ENCODE measurements around the gene MFAP4. TPM values are rescaled to one million over a fixed set of nuclear protein-coding genes. Genes with fewer than 3 reads are reported as not detected.

The MFAP4 gene
- total RNA-seq, 3 donors from 2014 or later, result 19.0 to 127 (median 44.2) TPM

- peaks cover 14% of the 10 kb centered on the region for H3K4me1 ChIP-seq (ENCODE audit: low read depth)
- no peaks in the 10 kb centered on the region for H3K36me3 ChIP-seq (ENCODE audit: low read depth)
- no peaks in the 10 kb centered on the region for H3K9me3 ChIP-seq
- TF ChIP-seq CTCF (IDR thresholded peaks at IDR 0.05), result no peak
- intact Hi-C loops (cut with DNase I, micrococcal nuclease), result no loop called here
- no peak overlapping the region for H3K4me3 ChIP-seq
- ATAC-seq, result peak; percentile 28
- DNase-seq, result peak in 1 of 3 donors; percentile 54
These were observed 40.4 kb downstream of the MFAP4 start for GRCh38 chr17:19346351-19347255.

GRCh38 chr17:19345486-19346350, 41.3 kb downstream of the MFAP4 start:
- no peak for ATAC-seq
- no peak for TF ChIP-seq CTCF (IDR thresholded peaks at IDR 0.05)
- intact Hi-C loops (cut with DNase I, micrococcal nuclease), result no loop called here
- Histone ChIP-seq H3K4me3 (no peak overlapping the region), H3K4me1 (ENCODE audit: low read depth) (peaks cover 14% of the 10 kb centered on the region), H3K9me3 (no peaks in the 10 kb centered on the region), H3K36me3 (ENCODE audit: low read depth) (no peaks in the 10 kb centered on the region)
- DNase-seq, result peak in 1 of 3 donors; percentile 37

GRCh38 chr17:19345067-19345460, 41.9 kb downstream of the MFAP4 start:
- Histone ChIP-seq H3K4me3 (no peak overlapping the region), H3K36me3 (ENCODE audit: low read depth) (no peaks in the 10 kb centered on the region), H3K4me1 (ENCODE audit: low read depth) (peaks cover 14% of the 10 kb centered on the region), H3K9me3 (no peaks in the 10 kb centered on the region)
- ATAC-seq (no peak), DNase-seq (no peak)
- intact Hi-C loops (cut with DNase I, micrococcal nuclease), result no loop called here
- no peak for TF ChIP-seq CTCF (IDR thresholded peaks at IDR 0.05)

GRCh38 chr17:19344311-19345066, 42.5 kb downstream of the MFAP4 start:
- no peaks in the 10 kb centered on the region for H3K36me3 ChIP-seq (ENCODE audit: low read depth)
- H3K9me3 ChIP-seq, result no peaks in the 10 kb centered on the region
- no peak for TF ChIP-seq CTCF (IDR thresholded peaks at IDR 0.05)
- no peak overlapping the region for H3K4me3 ChIP-seq
- H3K4me1 ChIP-seq (ENCODE audit: low read depth), result peaks cover 14% of the 10 kb centered on the region
- DNase-seq (peak in 1 of 3 donors; percentile 32), ATAC-seq (no peak)
- intact Hi-C loops (cut with DNase I, micrococcal nuclease), result no loop called here

- DNase-seq (no peak), ATAC-seq (no peak)
- TF ChIP-seq CTCF (IDR thresholded peaks at IDR 0.05), result no peak
- intact Hi-C loops (cut with DNase I, micrococcal nuclease), result no loop called here
- no peaks in the 10 kb centered on the region for H3K9me3 ChIP-seq
- no peaks in the 10 kb centered on the region for H3K36me3 ChIP-seq (ENCODE audit: low read depth)
- H3K4me1 ChIP-seq (ENCODE audit: low read depth), result peaks cover 14% of the 10 kb centered on the region
- no peak overlapping the region for H3K4me3 ChIP-seq
These were observed 43.3 kb downstream of the MFAP4 start for GRCh38 chr17:19343671-19344151.

Data from mucosa of descending colon (tissue), 3 donors.